OCI-LY1 (cell line): ENCODE measurements around the gene ACTC1.
"Not testable (repeated sequence)": the region's sequence is repeated elsewhere in the genome, so short reads cannot be mapped to it uniquely, and the experiment has no call there.

Source experiments
- H2AFZ ChIP-seq: fragments of 200-600 bp; sonication (generic), shearing (Covaris generic); 2 replicates; pipeline ENCODE4 v1.6.0; 2014; ENCODE audit warnings: antibody characterized with exemption, mild to moderate bottlenecking, low read length
- H3F3A ChIP-seq: fragments of 200-600 bp; sonication (generic), shearing (Covaris generic); 2 replicates; pipeline ENCODE4 v1.6.0; 2014; ENCODE audit warnings: mild to moderate bottlenecking, antibody characterized with exemption, low read length, moderate library complexity; ENCODE audit not compliant: insufficient read depth
- H3K27ac ChIP-seq: fragments of 200-600 bp; sonication (generic); 2 replicates; pipeline ENCODE4 v1.5.1; 2014; ENCODE audit warnings: low read length, mixed run types, mild to moderate bottlenecking, low read depth; ENCODE audit not compliant: poor library complexity, severe bottlenecking
- H3K27me3 ChIP-seq: fragments of 200-600 bp; sonication (generic); 2 replicates; pipeline ENCODE4 v1.6.0; 2014; ENCODE audit warnings: antibody characterized with exemption, mild to moderate bottlenecking, low read length, moderate library complexity; ENCODE audit not compliant: insufficient read depth
- H3K36me3 ChIP-seq: fragments of 200-600 bp; sonication (generic); 2 replicates; pipeline ENCODE4 v1.6.1; 2014; ENCODE audit warnings: mild to moderate bottlenecking, antibody characterized with exemption, low read length, moderate library complexity, mixed read lengths; ENCODE audit not compliant: insufficient read depth
- H3K4me1 ChIP-seq: fragments of 200-600 bp; sonication (generic); 2 replicates; pipeline ENCODE4 v1.5.1; 2014; ENCODE audit warnings: mild to moderate bottlenecking, low read length, moderate library complexity; ENCODE audit not compliant: insufficient read depth, severe bottlenecking
- H3K4me2 ChIP-seq: fragments of 200-600 bp; sonication (generic), shearing (Covaris generic); 2 replicates; pipeline ENCODE4 v1.6.1; 2014; ENCODE audit warnings: low read length
- H3K4me3 ChIP-seq: fragments of 200-600 bp; sonication (generic); 2 replicates; pipeline ENCODE4 v1.5.1; 2014; ENCODE audit warnings: low read length, low read depth, mild to moderate bottlenecking, mixed read lengths; ENCODE audit not compliant: poor library complexity, severe bottlenecking
- H3K79me2 ChIP-seq: fragments of 200-600 bp; shearing (Covaris generic); 2 replicates; pipeline ENCODE4 v1.6.1; 2016; ENCODE audit warnings: mixed run types, low read length, mixed read lengths; ENCODE audit not compliant: insufficient read depth
- H3K9ac ChIP-seq: fragments of 200-600 bp; sonication (generic), shearing (Covaris generic); 2 replicates; pipeline ENCODE4 v1.6.1; 2014; ENCODE audit warnings: mild to moderate bottlenecking, low read length, mixed read lengths
- H3K9me2 ChIP-seq: fragments of 200-600 bp; sonication (generic), shearing (Covaris generic); 2 replicates; pipeline ENCODE4 v1.6.1; 2014; ENCODE audit warnings: low read depth, mild to moderate bottlenecking, low read length, mixed read lengths
- H3K9me3 ChIP-seq: fragments of 200-600 bp; shearing (Covaris generic); 2 replicates; pipeline ENCODE4 v1.6.1; 2014; ENCODE audit warnings: low read length, mixed read lengths
- H4K20me1 ChIP-seq: fragments of 200-600 bp; sonication (generic), shearing (Covaris generic); 2 replicates; pipeline ENCODE4 v1.6.0; 2016; ENCODE audit warnings: mild to moderate bottlenecking, low read length; ENCODE audit not compliant: insufficient read depth
- EZH2 ChIP-seq: fragments of 200-600 bp; sonication (generic), shearing (Covaris generic); IDR thresholded peaks from 2 replicates; pipeline ENCODE4 v1.8.0; 2017; ENCODE audit warnings: borderline replicate concordance, mixed run types, mild to moderate bottlenecking, antibody characterized with exemption, low read length, moderate library complexity, mixed read lengths
- TF ChIP-seq, protein P1 (sequence below): fragments of 200-600 bp; sonication (generic), shearing (Covaris generic); IDR thresholded peaks from 2 replicates; pipeline ENCODE4 v1.5.1; 2017; ENCODE audit warnings: mild to moderate bottlenecking, antibody characterized with exemption, low read length, moderate library complexity, mixed read lengths

Gene ACTC1

DNA sequence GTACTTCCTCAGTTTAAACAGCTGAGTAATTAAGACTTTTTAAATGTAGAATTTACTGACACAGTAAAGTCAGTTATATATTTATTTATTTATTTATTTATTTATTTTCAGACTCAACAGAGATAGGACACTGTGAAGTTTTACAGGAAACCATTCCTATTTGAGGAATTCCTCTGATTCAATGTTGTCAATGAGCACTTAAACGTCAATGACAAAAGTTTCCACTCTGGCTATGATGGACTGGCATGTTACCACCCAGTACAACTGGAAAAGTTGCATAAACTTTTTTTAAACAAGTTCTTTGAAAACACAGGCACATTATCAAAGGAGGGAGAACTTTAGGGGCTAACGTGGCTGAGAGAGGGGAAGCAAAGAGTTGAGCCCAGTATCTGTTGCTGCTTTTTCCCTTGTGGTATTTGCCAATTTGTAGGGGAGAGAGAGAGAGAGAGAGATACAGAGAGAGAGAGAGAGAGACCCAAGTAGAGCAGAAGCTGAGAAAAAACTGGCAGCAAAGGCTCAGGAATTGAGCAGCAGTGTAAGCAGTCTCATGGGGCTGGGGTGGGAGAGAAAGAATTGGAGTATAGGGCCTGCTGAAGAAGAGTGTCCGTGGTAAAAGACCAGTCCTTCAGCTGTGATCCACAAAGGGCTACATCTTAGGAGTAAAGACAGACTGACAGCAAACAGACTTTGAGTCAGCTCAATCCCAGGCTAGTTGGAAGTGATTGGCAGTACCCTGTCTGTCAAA is 18.3 kb upstream of the ACTC1 start:
- Histone ChIP-seq H3K4me1 (no peaks in the 10 kb centered on the region), H2AFZ (no peak overlapping the region), H3K27me3 (no peaks in the 10 kb centered on the region), H3K27ac (no peak overlapping the region), H3K4me2 (no peak overlapping the region), H4K20me1 (no peaks in the 10 kb centered on the region), H3K36me3 (no peaks in the 10 kb centered on the region), H3K9me3 (no peaks in the 10 kb centered on the region), H3K9ac (no peak overlapping the region), H3K9me2 (no peaks in the 10 kb centered on the region), H3K79me2 (no peaks in the 10 kb centered on the region), H3F3A (no peaks in the 10 kb centered on the region), H3K4me3 (no peak overlapping the region)
- TF ChIP-seq, protein P1, sequence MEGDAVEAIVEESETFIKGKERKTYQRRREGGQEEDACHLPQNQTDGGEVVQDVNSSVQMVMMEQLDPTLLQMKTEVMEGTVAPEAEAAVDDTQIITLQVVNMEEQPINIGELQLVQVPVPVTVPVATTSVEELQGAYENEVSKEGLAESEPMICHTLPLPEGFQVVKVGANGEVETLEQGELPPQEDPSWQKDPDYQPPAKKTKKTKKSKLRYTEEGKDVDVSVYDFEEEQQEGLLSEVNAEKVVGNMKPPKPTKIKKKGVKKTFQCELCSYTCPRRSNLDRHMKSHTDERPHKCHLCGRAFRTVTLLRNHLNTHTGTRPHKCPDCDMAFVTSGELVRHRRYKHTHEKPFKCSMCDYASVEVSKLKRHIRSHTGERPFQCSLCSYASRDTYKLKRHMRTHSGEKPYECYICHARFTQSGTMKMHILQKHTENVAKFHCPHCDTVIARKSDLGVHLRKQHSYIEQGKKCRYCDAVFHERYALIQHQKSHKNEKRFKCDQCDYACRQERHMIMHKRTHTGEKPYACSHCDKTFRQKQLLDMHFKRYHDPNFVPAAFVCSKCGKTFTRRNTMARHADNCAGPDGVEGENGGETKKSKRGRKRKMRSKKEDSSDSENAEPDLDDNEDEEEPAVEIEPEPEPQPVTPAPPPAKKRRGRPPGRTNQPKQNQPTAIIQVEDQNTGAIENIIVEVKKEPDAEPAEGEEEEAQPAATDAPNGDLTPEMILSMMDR = no peak
- no peak for TF ChIP-seq EZH2

DNA sequence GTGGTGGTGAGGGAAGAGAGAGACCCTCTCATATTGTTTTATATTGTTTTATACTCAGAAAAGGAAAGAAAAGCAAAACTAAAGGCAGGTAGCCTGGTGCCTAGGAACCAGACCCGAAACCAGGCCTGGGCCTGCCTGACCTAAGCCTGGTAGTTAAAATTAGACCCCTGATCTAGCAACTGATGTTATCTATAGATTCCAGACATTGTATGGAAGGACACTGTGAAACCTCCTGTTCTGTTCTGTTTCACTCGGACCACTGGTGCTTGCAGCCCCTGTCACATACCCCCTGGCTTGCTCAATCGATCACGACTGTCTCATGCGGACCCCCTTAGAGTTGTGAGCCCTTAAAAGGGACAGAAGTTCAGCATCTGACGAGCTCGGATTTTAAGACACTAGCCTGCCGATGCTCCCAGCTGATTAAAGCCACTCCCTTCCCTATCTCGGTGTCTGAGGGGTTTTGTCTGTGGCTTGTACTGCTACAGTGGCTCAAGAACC is 17.6 kb upstream of the ACTC1 start:
- H3K79me2 ChIP-seq, H3K27ac ChIP-seq, H3K27me3 ChIP-seq, H2AFZ ChIP-seq, H3K4me3 ChIP-seq, H3K36me3 ChIP-seq, H4K20me1 ChIP-seq, H3K9me3 ChIP-seq, H3K9ac ChIP-seq, H3K4me2 ChIP-seq, H3K9me2 ChIP-seq, H3K4me1 ChIP-seq, H3F3A ChIP-seq: not testable (repeated sequence)

DNA sequence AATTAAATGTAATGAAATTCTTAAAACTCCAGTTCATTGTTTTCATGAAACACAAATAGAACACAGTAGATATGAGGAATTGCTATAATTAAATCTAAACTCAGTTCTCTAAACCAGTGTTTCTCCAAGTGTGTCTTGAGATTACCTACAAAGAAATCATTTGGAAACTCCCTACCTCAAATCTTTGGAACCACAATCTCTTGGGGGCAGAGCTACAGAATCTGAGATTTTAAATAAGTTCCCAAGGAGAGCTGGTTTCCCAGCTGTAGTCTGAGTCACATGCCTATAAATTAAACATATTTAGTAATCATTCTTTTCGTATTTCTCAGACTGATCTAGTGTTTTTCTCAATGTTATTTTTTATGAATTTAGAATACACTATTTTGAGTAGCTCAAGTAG is 17.0 kb upstream of the ACTC1 start:
- H3K36me3 ChIP-seq = no peaks in the 10 kb centered on the region
- H3K9me3 ChIP-seq = no peaks in the 10 kb centered on the region
- no peak for TF ChIP-seq EZH2
- TF ChIP-seq, protein P1 = no peak
- no peaks in the 10 kb centered on the region for H3K79me2 ChIP-seq
- H4K20me1 ChIP-seq = no peaks in the 10 kb centered on the region
- no peaks in the 10 kb centered on the region for H3K27me3 ChIP-seq
- no peaks in the 10 kb centered on the region for H3F3A ChIP-seq
- no peak overlapping the region for H3K9ac ChIP-seq
- H3K27ac ChIP-seq = no peak overlapping the region
- no peaks in the 10 kb centered on the region for H3K9me2 ChIP-seq
- H3K4me2 ChIP-seq = no peak overlapping the region
- no peak overlapping the region for H3K4me3 ChIP-seq
- H3K4me1 ChIP-seq = no peaks in the 10 kb centered on the region
- no peak overlapping the region for H2AFZ ChIP-seq
